Stimulated activated CD8-positive, alpha-beta memory T cell treated with anti-CD3 and anti-CD28 coated beads, Interleukin-12 subunit alpha, Interleukin-12 subunit beta, amount 100 ng/mL, for 24 hours (primary cell): ENCODE results near the gene TXNRD1.
"Not testable (repeated sequence)": the region's sequence is repeated elsewhere in the genome, so short reads cannot be mapped to it uniquely, and the experiment has no call there.

Experiments
- DNase-seq: peaks from one replicate; pipeline ENCODE4 v3.0.0-alpha.2; 2020; ENCODE audit errors: extremely low read depth

The TXNRD1 gene

GRCh38 chr12:104280717-104281458 lies 65.3 kb downstream of the TXNRD1 start:
- no peak for DNase-seq

DNA sequence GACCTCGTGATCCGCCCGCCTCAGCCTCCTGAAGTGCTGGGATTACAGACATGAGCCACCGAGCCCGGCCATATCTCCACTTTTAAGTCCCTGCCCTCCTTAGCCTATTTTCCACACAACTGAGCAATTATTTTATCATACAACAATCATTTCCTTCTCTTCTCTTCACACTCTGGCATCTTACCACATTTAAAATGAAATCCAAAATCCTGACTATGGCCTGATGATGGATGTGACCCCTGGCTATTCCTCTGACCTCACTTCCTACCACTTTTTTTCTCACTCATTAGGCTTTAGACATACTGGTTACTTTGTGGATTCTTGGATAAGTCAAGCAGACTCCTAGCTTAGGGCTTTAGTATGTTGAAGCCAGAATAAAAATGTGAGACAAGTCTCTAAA lies 66.1 kb downstream of the TXNRD1 start:
- no peak for DNase-seq

DNA sequence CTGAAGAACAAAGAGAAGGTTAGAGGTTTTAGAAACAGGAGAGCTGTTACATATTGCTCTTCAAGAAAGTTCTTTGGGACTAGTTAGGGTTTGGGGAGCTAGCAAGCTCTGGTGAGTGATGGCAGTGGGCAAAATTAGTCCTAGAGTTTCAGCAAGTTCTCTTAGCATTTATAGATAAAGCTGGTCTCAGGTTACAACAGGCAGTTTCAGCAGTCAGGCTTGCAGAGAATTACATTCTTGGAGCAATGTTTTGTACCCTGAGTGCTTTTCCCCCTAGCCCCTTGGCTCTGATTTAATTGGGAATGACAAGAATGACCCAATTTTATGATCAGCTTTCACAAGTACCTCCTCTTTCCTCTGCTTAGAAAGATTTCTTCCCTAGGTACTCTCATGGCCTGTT lies 66.5 kb downstream of the TXNRD1 start:
- DNase-seq: no peak

DNA sequence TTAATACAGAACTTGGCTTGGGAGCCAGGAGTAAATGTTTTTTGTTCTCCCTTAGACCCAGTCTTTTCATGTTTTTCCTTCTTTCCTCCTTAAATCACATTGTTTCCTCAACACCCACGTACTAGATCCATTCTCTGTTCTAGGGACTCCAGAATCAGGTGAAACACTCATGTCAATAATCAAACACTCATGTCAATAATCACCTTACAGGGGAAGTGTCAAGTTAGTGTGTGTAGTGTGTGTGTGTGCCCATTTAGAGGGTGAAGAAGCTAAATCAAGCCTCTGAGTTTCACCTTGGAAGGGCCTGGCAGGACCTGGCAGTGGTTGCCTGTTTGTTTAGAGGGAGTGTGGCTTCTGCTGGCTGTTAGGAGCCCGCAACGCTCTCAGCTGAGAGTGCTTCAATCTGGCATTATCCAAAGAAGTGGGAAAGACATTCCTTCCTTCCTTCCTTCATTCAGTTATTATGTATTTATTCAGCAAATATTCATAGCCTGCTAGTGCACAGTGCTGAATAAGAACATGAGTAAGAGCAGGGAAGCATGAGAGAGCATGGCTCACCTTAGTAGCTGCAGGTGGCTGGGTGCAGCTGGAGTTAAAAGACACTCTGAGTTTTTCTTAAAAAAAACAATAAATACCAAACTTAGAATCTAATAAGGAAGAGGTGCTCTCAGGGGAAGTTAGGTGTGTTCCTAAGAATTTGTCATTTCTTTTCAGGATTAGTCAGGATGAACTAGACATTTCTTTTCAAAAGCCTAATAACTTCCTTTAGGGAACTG lies 70.3 kb downstream of the TXNRD1 start:
- no peak for DNase-seq

GRCh38 chr12:104286516-104287482 lies 71.2 kb downstream of the TXNRD1 start:
- peak; percentile 67 for DNase-seq

DNA sequence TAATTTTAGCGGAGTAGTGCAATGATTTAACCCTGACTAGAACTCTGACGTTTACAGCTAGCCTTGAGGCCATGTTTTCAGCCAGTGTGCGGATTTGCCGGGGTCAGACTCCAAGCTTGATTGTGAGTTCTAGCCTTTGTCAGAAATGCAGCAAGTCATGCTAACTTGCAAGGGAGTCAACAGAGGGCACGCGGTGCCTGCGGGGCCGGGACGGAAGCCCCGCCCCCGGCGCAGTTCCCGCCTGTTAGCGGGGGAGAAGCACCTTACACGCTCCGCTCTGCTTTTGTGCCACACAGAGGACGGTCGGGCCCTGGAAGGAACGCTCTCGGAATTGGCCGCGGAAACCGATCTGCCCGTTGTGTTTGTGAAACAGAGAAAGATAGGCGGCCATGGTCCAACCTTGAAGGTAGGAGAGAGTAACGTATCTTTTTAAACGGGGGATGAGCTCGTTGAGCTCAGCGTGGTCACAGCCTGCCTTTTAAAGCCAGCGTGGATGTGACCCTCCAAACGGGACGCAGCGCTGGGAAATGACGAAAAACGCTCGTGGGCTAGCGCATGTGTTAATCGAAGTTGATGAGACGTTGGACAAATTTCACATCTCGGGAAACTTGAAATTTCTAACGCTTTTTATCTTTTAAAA lies 73.2 kb downstream of the TXNRD1 start:
- peak; percentile 68 for DNase-seq

- DNase-seq: no peak
Observed at GRCh38 chr12:104290320-104290719, 74.7 kb downstream of the TXNRD1 start.

- DNase-seq: no peak
Observed at GRCh38 chr12:104290855-104291254, 75.3 kb downstream of the TXNRD1 start.

GRCh38 chr12:104291867-104292524 lies 76.4 kb downstream of the TXNRD1 start:
- DNase-seq: no peak

DNA sequence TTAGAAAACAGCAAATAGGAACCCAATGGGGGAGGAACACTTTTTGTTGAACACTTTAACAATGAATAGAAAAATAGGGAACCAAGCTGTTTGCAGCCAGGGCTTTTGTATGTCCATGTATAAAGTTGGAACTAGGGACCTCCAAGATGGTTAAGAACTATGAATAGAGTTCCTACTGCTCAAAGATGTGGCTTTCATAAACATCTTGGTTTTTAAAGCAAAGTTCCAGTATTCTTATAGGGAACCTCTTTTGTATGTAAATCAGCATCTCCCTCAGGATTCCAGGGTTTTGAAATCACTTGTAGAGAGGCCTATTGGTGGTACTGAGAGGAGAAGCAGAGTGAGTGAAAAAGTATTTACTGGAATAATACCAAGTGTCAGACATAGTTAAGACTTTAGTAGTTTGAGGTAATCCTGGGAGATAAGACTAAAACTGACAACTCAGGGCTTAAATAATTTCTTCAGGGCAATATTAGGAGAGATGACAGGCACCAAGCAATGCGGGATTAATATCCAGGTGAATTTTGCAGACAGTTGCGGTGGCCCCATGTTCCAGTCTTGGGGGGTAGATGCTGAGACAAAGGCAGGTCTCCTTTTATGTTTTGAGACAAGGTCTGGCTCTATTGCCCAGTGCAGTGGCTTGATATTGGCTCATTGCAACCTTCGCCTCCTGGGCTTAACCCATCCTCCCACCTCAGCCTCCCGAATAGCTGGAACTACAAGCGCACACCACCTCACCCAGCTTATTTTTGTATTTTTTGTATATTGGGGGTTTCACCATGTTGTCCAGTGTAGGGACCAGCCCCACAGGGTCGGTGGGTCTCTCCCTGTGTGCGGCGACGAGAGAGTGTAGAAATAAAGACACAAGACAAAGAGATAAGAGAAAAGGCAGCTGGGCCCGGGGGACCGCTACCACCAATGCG lies 77.6 kb downstream of the TXNRD1 start:
- no peak for DNase-seq

GRCh38 chr12:104294158-104294859 lies 78.7 kb downstream of the TXNRD1 start:
- not testable (repeated sequence) for DNase-seq

DNA sequence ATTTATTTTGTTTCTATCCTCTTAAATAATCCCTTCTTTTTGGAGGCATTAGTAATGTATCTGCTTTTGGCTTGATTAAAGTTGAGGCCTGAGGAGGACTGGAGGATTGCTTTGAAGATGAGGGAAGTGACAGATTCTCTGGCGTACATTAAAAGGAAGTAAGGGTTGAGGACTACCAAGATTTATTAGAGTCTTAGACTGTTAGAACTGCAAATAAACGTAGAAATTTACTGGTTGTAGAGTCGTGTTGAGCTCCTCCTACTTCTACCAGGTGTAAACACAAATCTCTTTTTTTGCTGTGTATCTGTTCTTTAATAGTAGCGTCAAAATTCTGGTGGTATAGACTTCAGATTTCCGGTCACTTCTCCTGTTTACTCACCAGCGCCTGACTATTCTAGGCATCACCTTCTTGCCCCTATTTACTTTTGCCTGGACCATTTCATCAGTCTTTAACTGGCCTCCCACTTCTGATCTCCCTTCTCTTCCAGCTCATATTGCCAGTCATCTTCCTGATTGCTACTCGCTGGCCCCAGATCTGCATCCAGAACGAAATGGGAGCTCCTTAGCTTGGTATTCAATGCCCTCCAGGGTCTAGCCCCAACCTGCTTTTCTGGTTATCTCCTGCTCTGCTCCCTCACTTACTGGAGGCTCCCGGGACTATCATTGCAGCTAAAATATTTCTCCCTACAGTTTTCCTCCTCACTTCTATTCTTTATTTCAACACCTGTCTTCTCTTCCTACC lies 79.5 kb downstream of the TXNRD1 start:
- no peak for DNase-seq

GRCh38 chr12:104295954-104296353 lies 80.4 kb downstream of the TXNRD1 start:
- no peak for DNase-seq

- no peak for DNase-seq
Observed at GRCh38 chr12:104296718-104297117, 81.1 kb downstream of the TXNRD1 start.

DNA sequence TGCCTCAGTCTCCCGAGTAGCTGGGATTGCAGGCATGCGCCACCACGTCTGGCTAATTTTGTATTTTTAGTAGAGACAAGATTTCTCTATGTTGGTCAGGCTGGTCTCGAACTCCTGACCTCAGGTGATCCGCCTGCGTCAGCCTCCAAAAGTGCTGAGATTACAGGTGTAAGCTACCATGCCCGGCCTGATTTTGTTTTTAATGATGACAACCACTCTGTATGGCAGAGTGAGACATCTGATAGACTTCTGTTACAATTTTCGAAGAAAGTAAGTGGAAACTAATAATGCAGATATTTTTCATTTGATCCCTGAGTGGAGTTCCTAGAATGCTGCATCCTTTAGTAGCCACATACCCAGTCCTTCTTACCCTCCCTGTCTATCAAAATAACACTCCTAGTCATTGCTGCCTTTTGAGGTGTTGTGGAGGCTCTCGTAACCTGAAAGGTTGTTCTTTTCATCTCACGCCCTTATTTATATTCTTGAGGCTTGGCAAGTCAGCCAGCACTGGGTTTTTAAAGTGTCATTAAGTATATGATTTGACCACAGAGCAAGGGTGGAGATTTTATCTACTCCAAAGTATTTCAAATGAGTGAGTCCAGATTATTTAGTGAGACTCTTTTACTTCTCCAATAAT lies 82.0 kb downstream of the TXNRD1 start:
- no peak for DNase-seq

DNA sequence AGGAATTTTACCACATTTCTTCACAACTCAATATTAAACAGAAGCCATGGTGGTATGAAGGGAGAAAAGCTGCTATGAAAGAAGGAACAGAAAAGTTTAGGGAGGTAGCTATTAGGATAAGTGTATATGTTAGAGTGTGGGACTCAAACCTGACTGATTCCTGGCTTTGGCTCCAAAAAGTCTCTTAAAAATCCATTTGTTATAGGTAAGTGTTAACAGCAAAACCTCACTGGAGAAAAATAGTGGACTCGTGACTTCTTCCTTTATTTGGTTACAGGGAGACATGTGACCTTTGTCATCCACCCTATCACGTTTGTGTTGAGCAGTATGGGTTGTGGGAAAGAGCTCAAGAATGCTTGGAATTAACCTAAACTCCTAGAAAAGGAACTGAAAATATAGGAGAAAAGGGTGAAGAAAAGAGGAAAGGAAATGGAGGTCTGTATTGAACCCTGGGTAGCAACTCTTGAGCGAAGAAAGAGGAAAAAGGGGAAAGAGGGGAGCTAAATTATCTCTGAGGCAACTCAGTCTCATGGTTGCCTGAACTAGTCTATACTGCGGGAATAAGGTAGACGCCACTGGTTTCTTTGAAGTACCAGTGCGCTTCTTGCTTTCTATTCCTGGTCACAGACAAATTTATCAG lies 84.4 kb downstream of the TXNRD1 start:
- DNase-seq: no peak

GRCh38 chr12:104303538-104304151 lies 88.1 kb downstream of the TXNRD1 start, which contains the start of gene EID3:
EID3 (plus strand) TSS chr12:104303739; CDS start chr12:104303935, 196 bp downstream.
- DNase-seq: peak; percentile 81
